ENCODE results near the gene SCART1.

SCART1 gene

GRCh38 chr10:133454204-133454893, 604 bp downstream of the SCART1 start:
- in situ Hi-C loops (cut with MboI; ENCODE audit: low sequenced_read_pairs), result no loop called here

- in situ Hi-C loops (cut with MboI; ENCODE audit: low sequenced_read_pairs), result no loop called here
Measured at GRCh38 chr10:133455196-133455595, 1.5 kb downstream of the SCART1 start.

- in situ Hi-C loops (cut with MboI; ENCODE audit: low sequenced_read_pairs), result no loop called here
Measured at GRCh38 chr10:133455611-133456031, 1.9 kb downstream of the SCART1 start.

- in situ Hi-C loops (cut with MboI; ENCODE audit: low sequenced_read_pairs), result no loop called here
Measured at GRCh38 chr10:133456041-133456951, 2.6 kb downstream of the SCART1 start.

DNA sequence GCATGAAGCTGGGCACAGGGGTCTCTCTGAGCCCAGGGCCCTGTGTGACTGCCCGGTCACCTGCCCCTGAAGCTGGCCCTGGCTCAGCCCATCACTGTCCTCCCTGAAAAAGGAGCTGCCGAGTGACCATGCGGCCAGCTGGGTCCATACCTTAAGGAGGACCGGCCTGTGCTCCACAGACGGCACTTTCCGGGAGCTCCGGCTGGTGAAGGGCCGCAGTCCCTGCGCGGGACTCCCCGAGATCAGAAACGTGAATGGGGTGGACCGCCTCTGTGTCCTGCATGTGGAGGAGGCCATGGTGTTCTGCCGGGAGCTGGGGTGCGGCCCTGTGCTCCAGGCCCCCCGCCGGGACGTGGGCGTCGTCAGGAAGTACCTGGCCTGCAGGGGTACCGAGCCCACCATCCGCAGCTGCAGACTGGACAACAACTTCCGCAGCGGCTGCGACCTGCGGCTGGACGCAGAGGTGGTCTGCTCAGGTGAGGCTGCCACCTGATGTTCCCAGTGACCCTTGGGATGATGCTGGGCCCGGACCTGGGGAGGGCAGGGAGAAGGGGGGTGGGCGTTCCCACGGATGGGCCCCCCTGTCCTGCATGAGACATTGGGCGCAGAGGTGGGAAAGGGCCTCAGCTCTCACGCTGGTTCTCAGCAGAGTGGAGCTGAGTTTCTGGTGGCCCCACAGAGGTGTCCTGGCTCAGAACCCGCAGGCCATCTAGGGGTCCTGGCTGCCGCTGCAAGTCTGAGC, 3.5 kb downstream of the SCART1 start:
- in situ Hi-C loops (cut with MboI; ENCODE audit: low sequenced_read_pairs), result no loop called here

DNA sequence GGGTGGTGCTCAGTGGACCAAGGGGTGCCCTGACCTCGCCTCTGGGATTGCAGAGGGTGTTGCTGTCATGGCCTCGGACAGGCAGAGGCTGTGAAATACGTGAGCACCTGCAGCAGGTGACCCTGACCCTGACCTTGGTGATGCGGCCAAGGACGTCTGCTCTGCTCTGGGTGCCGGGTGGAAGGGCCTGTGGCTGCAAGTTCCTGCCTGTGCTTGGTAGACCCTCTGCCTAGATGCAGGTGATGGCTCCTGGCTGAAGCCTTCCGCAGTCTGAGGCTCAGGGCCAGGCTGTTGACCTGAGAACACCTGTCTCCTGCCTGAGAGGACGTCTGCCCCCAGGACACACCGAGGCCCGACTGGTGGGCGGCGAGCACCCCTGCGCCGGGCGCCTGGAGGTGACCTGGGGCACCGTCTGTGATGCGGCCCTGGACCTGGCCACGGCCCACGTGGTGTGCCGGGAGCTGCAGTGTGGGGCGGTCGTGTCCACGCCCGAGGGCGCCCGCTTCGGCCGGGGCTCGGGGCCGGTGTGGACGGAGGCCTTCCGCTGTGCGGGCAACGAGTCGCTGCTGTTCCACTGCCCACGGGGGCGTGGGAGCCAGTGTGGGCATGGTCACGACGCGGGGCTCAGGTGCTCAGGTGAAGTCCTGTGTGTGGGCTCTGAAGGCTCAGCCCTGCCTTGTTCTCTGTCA, 4.4 kb downstream of the SCART1 start:
- in situ Hi-C loops (cut with MboI; ENCODE audit: low sequenced_read_pairs), result no loop called here

- in situ Hi-C loops (cut with MboI; ENCODE audit: low sequenced_read_pairs), result no loop called here
Measured at GRCh38 chr10:133458710-133459453, 5.1 kb downstream of the SCART1 start.

- in situ Hi-C loops (cut with MboI; ENCODE audit: low sequenced_read_pairs), result no loop called here
Measured at GRCh38 chr10:133459454-133460207, 5.9 kb downstream of the SCART1 start.

GRCh38 chr10:133460208-133460769, 6.5 kb downstream of the SCART1 start:
- in situ Hi-C loops (cut with MboI; ENCODE audit: low sequenced_read_pairs), result no loop called here

DNA sequence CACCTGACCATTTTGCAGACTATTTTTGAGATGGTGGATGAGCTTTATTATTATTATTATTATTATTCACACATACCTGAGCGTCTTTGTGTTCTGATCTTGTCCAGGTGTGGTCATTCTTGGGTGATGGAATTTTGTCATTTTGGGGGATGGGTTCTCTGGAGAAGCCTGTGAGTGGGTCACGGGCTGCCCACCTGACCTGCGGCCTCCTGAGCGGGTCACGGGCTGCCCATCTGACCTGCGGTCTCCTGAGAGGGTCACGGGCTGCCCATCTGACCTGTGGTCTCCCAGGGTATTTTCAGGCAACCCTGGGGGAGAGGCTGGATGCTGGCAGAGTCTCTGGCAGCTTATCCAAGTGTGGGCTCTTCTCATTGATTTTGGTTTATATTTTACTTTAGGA, 7.3 kb downstream of the SCART1 start:
- in situ Hi-C loops (cut with MboI; ENCODE audit: low sequenced_read_pairs), result no loop called here

DNA sequence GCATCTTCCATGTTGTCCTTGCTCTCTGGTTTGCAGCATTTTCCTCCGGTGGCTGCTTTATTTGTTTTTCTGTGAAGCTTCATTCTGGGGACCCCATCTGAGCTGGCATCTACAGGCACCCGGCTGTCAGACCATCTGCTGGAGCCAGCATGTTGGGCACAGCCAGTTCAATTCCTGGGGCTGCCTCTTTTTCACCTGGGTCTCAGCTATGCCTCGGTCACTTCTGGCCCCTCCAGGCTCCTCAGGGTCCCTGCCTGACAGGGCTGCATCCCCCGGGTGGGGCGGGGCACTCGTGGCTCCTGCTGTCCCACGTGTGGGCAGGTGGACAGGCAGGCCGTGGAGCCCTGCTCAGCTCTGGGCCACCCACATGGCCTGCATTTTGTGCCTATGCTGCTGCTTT, 8.1 kb downstream of the SCART1 start:
- in situ Hi-C loops (cut with MboI; ENCODE audit: low sequenced_read_pairs), result no loop called here

GRCh38 chr10:133462512-133463305, 9.0 kb downstream of the SCART1 start:
- in situ Hi-C loops (cut with MboI; ENCODE audit: low sequenced_read_pairs), result no loop called here

- in situ Hi-C loops (cut with MboI; ENCODE audit: low sequenced_read_pairs), result no loop called here
Measured at GRCh38 chr10:133464582-133465031, 10.9 kb downstream of the SCART1 start.

- in situ Hi-C loops (cut with MboI; ENCODE audit: low sequenced_read_pairs), result no loop called here
Measured at GRCh38 chr10:133465191-133465949, 11.6 kb downstream of the SCART1 start.

DNA sequence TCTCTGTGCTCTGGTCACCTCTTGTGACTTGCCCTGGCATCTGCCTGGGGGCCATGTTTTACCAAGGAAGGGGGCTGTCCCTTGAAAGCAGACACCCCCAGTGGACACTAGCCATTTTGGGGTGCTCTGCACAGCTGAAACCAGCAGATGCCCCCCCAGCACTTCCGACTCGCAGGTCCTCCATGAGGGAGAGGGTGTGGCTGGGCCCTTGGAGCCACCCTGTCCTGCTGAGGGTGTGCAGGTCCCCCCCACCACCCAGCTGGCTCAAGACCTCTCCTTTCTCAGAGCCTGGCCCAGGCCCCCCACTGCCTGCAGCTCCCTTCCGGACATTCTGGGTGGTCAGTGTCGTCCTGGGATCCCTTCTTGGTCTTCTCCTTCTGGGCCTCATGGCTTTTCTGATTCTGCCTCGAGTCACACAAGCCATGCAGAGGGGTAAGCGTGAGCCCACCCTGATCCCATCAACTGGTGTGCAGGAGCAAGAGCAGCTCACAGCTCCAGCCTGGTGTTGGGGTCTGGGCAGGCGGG, 12.3 kb downstream of the SCART1 start:
- in situ Hi-C loops (cut with MboI; ENCODE audit: low sequenced_read_pairs), result no loop called here

- in situ Hi-C loops (cut with MboI; ENCODE audit: low sequenced_read_pairs), result no loop called here
Measured at GRCh38 chr10:133466683-133467275, 13.0 kb downstream of the SCART1 start.
